IMR-90 (cell line): Measurements from ENCODE around the gene ZNF12. TPM values are rescaled to one million over a fixed set of nuclear protein-coding genes. Genes with fewer than 3 reads are reported as not detected.

ENCODE experiments used
- ATAC-seq: fragments of 200-7000 bp; cut with Tn5 transposase; 2 replicates; pipeline ENCODE4 v1.9.1; 2020; ENCODE audit warnings: low read depth, mild to moderate bottlenecking, moderate library complexity
- BruUV-seq: library from RNA; stranded (reverse); fragments of 400-500 nt; replicated peaks from 2 replicates; lab custom pipeline; 2021; lab: Mats Ljungman, UMichigan
- CTCF ChIA-PET: fragments of 300-600 bp; formaldehyde crosslinking; extraction: SDS; loops from one replicate; lab custom pipeline; 2021; ENCODE audit warnings: antibody characterized with exemption; lab: Yijun Ruan, JAX
- POLR2A ChIA-PET: fragments of 300-600 bp; sonication (Branson Sonifier 250); formaldehyde crosslinking; loops from one replicate; lab custom pipeline; 2022; ENCODE audit warnings: antibody characterized with exemption; ENCODE audit not compliant: unreplicated experiment; lab: Charles Lee
- DNase-seq: peaks from one replicate; pipeline ENCODE4 v3.0.0; 2013
- H2AFZ ChIP-seq: replicated peaks from 2 replicates; pipeline ENCODE3; 2013; ENCODE audit warnings: low read length, mild to moderate bottlenecking; ENCODE audit not compliant: poor library complexity
- H2AK5ac ChIP-seq: 2 replicates; pipeline ENCODE4 v1.6.1; 2013; ENCODE audit warnings: low read depth, low read length, inconsistent platforms
- H2AK9ac ChIP-seq: replicated peaks from 2 replicates; pipeline ENCODE3; 2013; ENCODE audit warnings: mild to moderate bottlenecking, low read depth, low read length, moderate library complexity; ENCODE audit not compliant: poor library complexity
- H2BK120ac ChIP-seq: 2 replicates; pipeline ENCODE4 v1.6.1; 2013; ENCODE audit warnings: low read depth, low read length, inconsistent platforms
- H2BK15ac ChIP-seq: 3 replicates; pipeline ENCODE4 v1.6.1; 2013; ENCODE audit warnings: low read depth, low read length, inconsistent platforms
- H2BK20ac ChIP-seq: 2 replicates; pipeline ENCODE4 v1.6.1; 2013; ENCODE audit warnings: low read depth, mild to moderate bottlenecking, inconsistent platforms, low read length, moderate library complexity
- H2BK5ac ChIP-seq: 2 replicates; pipeline ENCODE4 v1.6.1; 2013; ENCODE audit warnings: mild to moderate bottlenecking, low read depth, low read length, inconsistent platforms; ENCODE audit not compliant: poor library complexity, severe bottlenecking
- H3K14ac ChIP-seq: replicated peaks from 2 replicates; pipeline ENCODE4 v1.6.1; 2013; ENCODE audit warnings: low read depth, low read length, inconsistent platforms
- H3K18ac ChIP-seq: 2 replicates; pipeline ENCODE4 v1.6.1; 2013; ENCODE audit warnings: low read depth, low read length, control low read depth
- H3K23ac ChIP-seq: 2 replicates; pipeline ENCODE4 v1.6.1; 2013; ENCODE audit warnings: low read depth, low read length, inconsistent platforms
- H3K27ac ChIP-seq: 2 replicates; pipeline ENCODE4 v1.5.1; 2013; ENCODE audit warnings: mild to moderate bottlenecking, control low read depth, low read length; ENCODE audit not compliant: insufficient read depth
- H3K27me3 ChIP-seq: 2 replicates; pipeline ENCODE4 v1.6.1; 2013; ENCODE audit warnings: low read length; ENCODE audit not compliant: control insufficient read depth, insufficient read depth
- H3K36me3 ChIP-seq: 2 replicates; pipeline ENCODE4 v1.6.1; 2013; ENCODE audit warnings: low read length, mixed read lengths; ENCODE audit not compliant: control insufficient read depth, insufficient read depth
- H3K4ac ChIP-seq: 2 replicates; pipeline ENCODE4 v1.6.1; 2013; ENCODE audit warnings: low read depth, low read length, inconsistent platforms
- H3K4me1 ChIP-seq: 2 replicates; pipeline ENCODE4 v1.6.1; 2013; ENCODE audit warnings: low read length, mixed read lengths; ENCODE audit not compliant: control insufficient read depth, insufficient read depth
- H3K4me2 ChIP-seq: 2 replicates; pipeline ENCODE4 v1.6.1; 2013; ENCODE audit warnings: low read depth, mild to moderate bottlenecking, control low read depth, low read length, moderate library complexity
- H3K4me3 ChIP-seq: 2 replicates; pipeline ENCODE4 v1.5.1; 2013; ENCODE audit warnings: low read depth, mild to moderate bottlenecking, control low read depth, low read length, moderate library complexity; ENCODE audit not compliant: insufficient read depth
- H3K56ac ChIP-seq: 2 replicates; pipeline ENCODE4 v1.6.1; 2013; ENCODE audit warnings: low read length, inconsistent platforms; ENCODE audit not compliant: insufficient read depth; ENCODE audit errors: extremely low read depth
- H3K79me1 ChIP-seq, 2 experiments: 2 replicates each; pipeline ENCODE4 v1.6.1; 2013; ENCODE audit warnings: low read length in 2 of 2, inconsistent platforms in 1 of 2, low read depth in 1 of 2
- H3K9ac ChIP-seq: 2 replicates; pipeline ENCODE4 v1.6.1; 2013; ENCODE audit warnings: low read depth, low read length, control low read depth
- H3K9me1 ChIP-seq: 2 replicates; pipeline ENCODE4 v1.6.1; 2013; ENCODE audit warnings: low read length, inconsistent platforms; ENCODE audit not compliant: insufficient read depth
- H3K9me3 ChIP-seq: 2 replicates; pipeline ENCODE4 v1.6.1; 2013; ENCODE audit warnings: low read length; ENCODE audit not compliant: control insufficient read depth, insufficient read depth
- H4K20me1 ChIP-seq: 2 replicates; pipeline ENCODE4 v1.6.1; 2013; ENCODE audit warnings: low read length, inconsistent platforms; ENCODE audit not compliant: insufficient read depth
- H4K5ac ChIP-seq: 2 replicates; pipeline ENCODE4 v1.6.1; 2013; ENCODE audit warnings: mild to moderate bottlenecking, low read depth, low read length, control low read depth
- H4K8ac ChIP-seq, 2 experiments: 2 replicates each; pipeline ENCODE4 v1.6.1; 2013; ENCODE audit warnings: low read depth in 2 of 2, low read length in 2 of 2, control low read depth in 1 of 2, inconsistent platforms in 1 of 2
- H4K91ac ChIP-seq: 2 replicates; pipeline ENCODE4 v1.6.1; 2013; ENCODE audit warnings: low read depth, low read length, inconsistent platforms; ENCODE audit not compliant: insufficient read depth
- BHLHE40 ChIP-seq: fragments of 150-350 bp; IDR thresholded peaks from 2 replicates; pipeline ENCODE4 v1.6.1; 2016; ENCODE audit warnings: mild to moderate bottlenecking, low read depth, low read length
- CEBPB ChIP-seq: IDR thresholded peaks from 2 replicates; pipeline ENCODE4 v1.6.1; 2012; ENCODE audit warnings: low read depth, low read length, improper control_type of control experiment
- CHD1 ChIP-seq: IDR thresholded peaks from 2 replicates; pipeline ENCODE4 v1.6.1; 2012; ENCODE audit warnings: low read depth, low read length, improper control_type of control experiment
- FOS ChIP-seq: fragments of 150-350 bp; IDR thresholded peaks from 2 replicates; pipeline ENCODE4 v1.6.1; 2016; ENCODE audit warnings: low read depth, low read length
- MAFK ChIP-seq: IDR thresholded peaks from 2 replicates; pipeline ENCODE4 v1.6.1; 2012; ENCODE audit warnings: low read depth, low read length, improper control_type of control experiment
- MAZ ChIP-seq: IDR thresholded peaks from 2 replicates; pipeline ENCODE4 v1.6.1; 2012; ENCODE audit warnings: low read depth, mild to moderate bottlenecking, low read length, improper control_type of control experiment, moderate library complexity, borderline replicate concordance
- MXI1 ChIP-seq: IDR thresholded peaks from 2 replicates; pipeline ENCODE4 v1.6.1; 2012; ENCODE audit warnings: low read depth, mild to moderate bottlenecking, low read length, moderate library complexity, borderline replicate concordance
- NFE2L2 ChIP-seq: fragments of 150-350 bp; IDR thresholded peaks from 2 replicates; pipeline ENCODE4 v1.6.1; 2016; ENCODE audit warnings: low read depth, mild to moderate bottlenecking, low read length
- POLR2A ChIP-seq: IDR thresholded peaks from 2 replicates; pipeline ENCODE4 v1.6.1; 2012; ENCODE audit warnings: mild to moderate bottlenecking, low read depth, low read length
- RAD21 ChIP-seq: IDR thresholded peaks from 2 replicates; pipeline ENCODE4 v1.6.1; 2012; ENCODE audit warnings: low read length, improper control_type of control experiment
- RCOR1 ChIP-seq: IDR thresholded peaks from 2 replicates; pipeline ENCODE4 v1.6.1; 2012; ENCODE audit warnings: mild to moderate bottlenecking, low read length, improper control_type of control experiment; ENCODE audit not compliant: insufficient replicate concordance
- RFX5 ChIP-seq: IDR thresholded peaks from 2 replicates; pipeline ENCODE4 v1.8.0; 2012; ENCODE audit warnings: low read depth, mild to moderate bottlenecking, low read length, moderate library complexity
- SMC3 ChIP-seq: fragments of 150-350 bp; IDR thresholded peaks from 2 replicates; pipeline ENCODE4 v1.6.1; 2016; ENCODE audit warnings: low read depth, mild to moderate bottlenecking, antibody characterized with exemption, low read length, moderate library complexity
- WGBS, 2 experiments: methylation state at CpG; one replicate each; pipeline versions ENCODE4 v1.1.5 to v1.1.7; 2013; ENCODE audit warnings: missing lambda C conversion rate in 2 of 2; ENCODE audit not compliant: insufficient read length in 1 of 2; ENCODE audit errors: extremely low coverage in 2 of 2; 5-methylcytosine and 5-hydroxymethylcytosine counted together
- dilution Hi-C: fragments of 300-500 bp; cut with HindIII; formaldehyde crosslinking; loops from one replicate; pipeline ENCODE4 v1.14.3; 2018; ENCODE audit warnings: low sequenced_read_pairs; ENCODE audit not compliant: unreplicated experiment
- in situ Hi-C: fragments of 300-500 bp; cut with MboI; formaldehyde crosslinking; loops from 3 replicates; pipeline ENCODE4 v1.14.3; 2019; ENCODE audit warnings: low sequenced_read_pairs, inconsistent platforms, mixed read lengths
- intact Hi-C: fragments of 100-400 bp; cut with micrococcal nuclease; formaldehyde crosslinking; loops from 2 replicates; pipeline ENCODE4 v1.10.0; 2022
- polyA plus RNA-seq, 3 experiments: library from polyadenylated mRNA; depleted of rRNA; stranded (reverse); fragments of >200 nt; gene quantifications; 2 replicates each; pipeline ENCODE4 v1.2.3, GENCODE V29; 2012; ENCODE audit warnings: low replicate concordance in 1 of 3
- total RNA-seq: library from RNA; depleted of rRNA; stranded (reverse); fragments of >200 nt; gene quantifications from 2 replicates; pipeline ENCODE4 v1.2.3, GENCODE V29; 2012
- TF ChIP-seq, protein P1 (sequence below): fragments of 150-350 bp; IDR thresholded peaks from 2 replicates; pipeline ENCODE4 v1.6.1; 2017; ENCODE audit warnings: mild to moderate bottlenecking, antibody characterized with exemption, low read length, low read depth
- TF ChIP-seq, protein P2 (sequence below): fragments of 150-350 bp; IDR thresholded peaks from 2 replicates; pipeline ENCODE4 v1.6.1; 2016; ENCODE audit warnings: low read depth, mild to moderate bottlenecking, low read length, moderate library complexity, borderline replicate concordance
- TF ChIP-seq, protein P3 (sequence below): conservative IDR thresholded peaks from 2 replicates; pipeline ENCODE4 v1.5.1; 2012; ENCODE audit warnings: mild to moderate bottlenecking, low read depth, low read length, improper control_type of control experiment

Gene ZNF12
- total and polyA plus RNA-seq, 2 of the 4 experiments (the other 2 are of a cell fraction), result 8.2 to 20.8 TPM

DNA sequence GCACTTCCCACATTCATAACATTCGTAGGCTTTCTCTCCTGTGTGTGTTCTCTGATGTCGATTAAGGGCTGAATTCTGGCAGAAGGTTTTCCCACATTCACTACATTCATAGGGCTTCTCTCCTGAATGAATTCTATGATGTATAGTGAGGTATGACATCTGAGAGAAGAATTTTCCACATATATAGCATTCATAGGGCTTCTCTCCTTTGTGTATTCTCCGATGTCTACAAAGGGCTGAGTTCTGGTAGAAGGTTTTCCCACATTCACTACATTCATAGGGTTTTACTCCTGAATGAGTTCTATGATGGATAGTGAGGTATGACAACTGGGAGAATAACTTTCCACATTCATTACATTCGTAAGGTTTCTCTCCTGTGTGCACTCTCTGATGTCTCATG, 15.6 kb downstream of the ZNF12 start:
- intact Hi-C loops, result no loop called here
- Histone ChIP-seq H2BK5ac (no peak overlapping the region), H2BK15ac (no peak overlapping the region), H4K8ac (no peak overlapping the region), H2AFZ (no peak overlapping the region), H3K4me3 (no peak overlapping the region), H3K79me1 (peaks cover 0 to 2% of the 10 kb centered on the region in 2 experiments; a peak in 1 of 4 replicates), H3K9me1 (no peaks in the 10 kb centered on the region), H4K20me1 (no peaks in the 10 kb centered on the region; the same call in 1 of the 2 replicates), H4K5ac (no peak overlapping the region), H2BK20ac (no peak overlapping the region), H3K4me2 (no peak overlapping the region), H2BK120ac (no peak overlapping the region), H3K23ac (no peak overlapping the region), H2AK9ac (no peak overlapping the region), H3K4ac (no peak overlapping the region), H2AK5ac (no peak overlapping the region), H3K36me3 (peaks cover 85% of the 10 kb centered on the region), H3K14ac (no peak overlapping the region), H3K27ac (no peak overlapping the region), H3K4me1 (no peaks in the 10 kb centered on the region), H3K56ac (no peak overlapping the region), H3K18ac (no peak overlapping the region), H3K9me3 (peaks cover 95% of the 10 kb centered on the region), H3K27me3 (no peaks in the 10 kb centered on the region), H4K91ac (no peak overlapping the region), H3K9ac (no peak overlapping the region)
- BruUV-seq, result no TSS peak
- dilution Hi-C loops, result no loop called here
- no CpG with 5 or more reads among the region's 4 CpGs for WGBS, 2 experiments
- POLR2A ChIA-PET, result no interaction called here
- ATAC-seq (no peak), DNase-seq (no peak)
- in situ Hi-C loops, result no loop called here
- CTCF ChIA-PET, result no interaction called here
- TF ChIP-seq RCOR1, result no peak
- no peak for TF ChIP-seq RFX5
- TF ChIP-seq MXI1, result no peak
- TF ChIP-seq BHLHE40, result no peak
- no peak for TF ChIP-seq MAZ
- TF ChIP-seq, protein P1, sequence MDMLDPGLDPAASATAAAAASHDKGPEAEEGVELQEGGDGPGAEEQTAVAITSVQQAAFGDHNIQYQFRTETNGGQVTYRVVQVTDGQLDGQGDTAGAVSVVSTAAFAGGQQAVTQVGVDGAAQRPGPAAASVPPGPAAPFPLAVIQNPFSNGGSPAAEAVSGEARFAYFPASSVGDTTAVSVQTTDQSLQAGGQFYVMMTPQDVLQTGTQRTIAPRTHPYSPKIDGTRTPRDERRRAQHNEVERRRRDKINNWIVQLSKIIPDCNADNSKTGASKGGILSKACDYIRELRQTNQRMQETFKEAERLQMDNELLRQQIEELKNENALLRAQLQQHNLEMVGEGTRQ, result no peak
- TF ChIP-seq RAD21, result no peak
- TF ChIP-seq CHD1, result no peak
- TF ChIP-seq POLR2A, result no peak
- TF ChIP-seq NFE2L2, result no peak
- no peak for TF ChIP-seq SMC3
- TF ChIP-seq, protein P2, sequence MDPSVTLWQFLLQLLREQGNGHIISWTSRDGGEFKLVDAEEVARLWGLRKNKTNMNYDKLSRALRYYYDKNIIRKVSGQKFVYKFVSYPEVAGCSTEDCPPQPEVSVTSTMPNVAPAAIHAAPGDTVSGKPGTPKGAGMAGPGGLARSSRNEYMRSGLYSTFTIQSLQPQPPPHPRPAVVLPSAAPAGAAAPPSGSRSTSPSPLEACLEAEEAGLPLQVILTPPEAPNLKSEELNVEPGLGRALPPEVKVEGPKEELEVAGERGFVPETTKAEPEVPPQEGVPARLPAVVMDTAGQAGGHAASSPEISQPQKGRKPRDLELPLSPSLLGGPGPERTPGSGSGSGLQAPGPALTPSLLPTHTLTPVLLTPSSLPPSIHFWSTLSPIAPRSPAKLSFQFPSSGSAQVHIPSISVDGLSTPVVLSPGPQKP, result no peak
- no peak for TF ChIP-seq MAFK
- TF ChIP-seq FOS, result no peak
- no peak for TF ChIP-seq CEBPB
- TF ChIP-seq, protein P3, sequence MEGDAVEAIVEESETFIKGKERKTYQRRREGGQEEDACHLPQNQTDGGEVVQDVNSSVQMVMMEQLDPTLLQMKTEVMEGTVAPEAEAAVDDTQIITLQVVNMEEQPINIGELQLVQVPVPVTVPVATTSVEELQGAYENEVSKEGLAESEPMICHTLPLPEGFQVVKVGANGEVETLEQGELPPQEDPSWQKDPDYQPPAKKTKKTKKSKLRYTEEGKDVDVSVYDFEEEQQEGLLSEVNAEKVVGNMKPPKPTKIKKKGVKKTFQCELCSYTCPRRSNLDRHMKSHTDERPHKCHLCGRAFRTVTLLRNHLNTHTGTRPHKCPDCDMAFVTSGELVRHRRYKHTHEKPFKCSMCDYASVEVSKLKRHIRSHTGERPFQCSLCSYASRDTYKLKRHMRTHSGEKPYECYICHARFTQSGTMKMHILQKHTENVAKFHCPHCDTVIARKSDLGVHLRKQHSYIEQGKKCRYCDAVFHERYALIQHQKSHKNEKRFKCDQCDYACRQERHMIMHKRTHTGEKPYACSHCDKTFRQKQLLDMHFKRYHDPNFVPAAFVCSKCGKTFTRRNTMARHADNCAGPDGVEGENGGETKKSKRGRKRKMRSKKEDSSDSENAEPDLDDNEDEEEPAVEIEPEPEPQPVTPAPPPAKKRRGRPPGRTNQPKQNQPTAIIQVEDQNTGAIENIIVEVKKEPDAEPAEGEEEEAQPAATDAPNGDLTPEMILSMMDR, result no peak
